HepG2 (cell line): Measurements from ENCODE around the gene CD207. TPM values are rescaled to one million over a fixed set of nuclear protein-coding genes. Genes with fewer than 3 reads are reported as not detected.

Source experiments
- AHR ChIP-seq: IDR thresholded peaks from 2 replicates; pipeline ENCODE4 v1.6.1; 2018; ENCODE audit warnings: missing genetic modification reagents, missing compliant biosample characterization
- EED ChIP-seq: sonication (generic); formaldehyde crosslinking; IDR thresholded peaks from 2 replicates; pipeline ENCODE4 v1.5.0; 2020; ENCODE audit warnings: mild to moderate bottlenecking, missing genetic modification reagents
- KDM4B ChIP-seq: sonication (generic); formaldehyde crosslinking; IDR thresholded peaks from 2 replicates; pipeline ENCODE4 v1.4.0; 2020; ENCODE audit warnings: missing genetic modification reagents
- NFIB ChIP-seq: sonication (generic); formaldehyde crosslinking; IDR thresholded peaks from 2 replicates; pipeline ENCODE4 v1.9.0; 2021; ENCODE audit warnings: missing genetic modification reagents, mild to moderate bottlenecking, borderline replicate concordance
- POLR2AphosphoS5 ChIP-seq: IDR thresholded peaks from 2 replicates; pipeline ENCODE4 v1.6.1; 2012; ENCODE audit warnings: low read depth, low read length
- SMAD3 ChIP-seq: sonication (generic); formaldehyde crosslinking; IDR thresholded peaks from 2 replicates; pipeline ENCODE4 v1.4.0; 2020; ENCODE audit warnings: missing genetic modification reagents
- SP2 ChIP-seq: sonication (generic); formaldehyde crosslinking; IDR thresholded peaks from 2 replicates; pipeline ENCODE4 v1.5.1; 2020; ENCODE audit warnings: mild to moderate bottlenecking, missing genetic modification reagents
- TRIM24 ChIP-seq: sonication (generic); formaldehyde crosslinking; IDR thresholded peaks from 2 replicates; pipeline ENCODE4 v1.8.0; 2022; ENCODE audit warnings: mild to moderate bottlenecking, missing genetic modification reagents
- ZNF138 ChIP-seq: sonication (generic); formaldehyde crosslinking; IDR thresholded peaks from 2 replicates; pipeline ENCODE4 v1.5.0; 2020; ENCODE audit warnings: mild to moderate bottlenecking, low read depth, missing genetic modification reagents
- ZNF451 ChIP-seq: sonication (generic); formaldehyde crosslinking; IDR thresholded peaks from 2 replicates; pipeline ENCODE4 v1.5.0; 2020; ENCODE audit warnings: mild to moderate bottlenecking, missing genetic modification reagents
- ZNF605 ChIP-seq: sonication (generic); formaldehyde crosslinking; IDR thresholded peaks from 2 replicates; pipeline ENCODE4 v1.8.0; 2022; ENCODE audit warnings: mild to moderate bottlenecking, missing genetic modification reagents
- ZNF724P ChIP-seq: sonication (generic); formaldehyde crosslinking; IDR thresholded peaks from 2 replicates; pipeline ENCODE4 v1.8.0; 2022; ENCODE audit warnings: missing genetic modification reagents, borderline replicate concordance
- ZNF746 ChIP-seq: sonication (generic); formaldehyde crosslinking; IDR thresholded peaks from 2 replicates; pipeline ENCODE4 v1.8.0; 2022; ENCODE audit warnings: mild to moderate bottlenecking, missing genetic modification reagents
- ZNF781 ChIP-seq: sonication (generic); formaldehyde crosslinking; IDR thresholded peaks from 2 replicates; pipeline ENCODE4 v1.5.1; 2020; ENCODE audit warnings: borderline replicate concordance, mild to moderate bottlenecking, missing genetic modification reagents; ENCODE audit errors: not compliant biosample characterization
- ZSCAN25 ChIP-seq: sonication (generic); formaldehyde crosslinking; IDR thresholded peaks from 2 replicates; pipeline ENCODE4 v1.8.0; 2022; ENCODE audit warnings: mild to moderate bottlenecking, missing genetic modification reagents
- polyA plus RNA-seq, 8 experiments: library from polyadenylated mRNA; depleted of rRNA in 3 of 8; stranded (reverse) in 7 of 8; unstranded in 1 of 8; fragments of >200 nt; fragmentation: Illumina TruSeq in 4 of 8; extraction: Trizol in 4 of 8; gene quantifications; 2 replicates each; pipeline versions ENCODE4 v1.2.1 to v1.2.3, GENCODE V29; 2011 to 2016; ENCODE audit warnings: low read depth in 4 of 8, missing spikeins in 1 of 8, mixed read lengths in 1 of 8; ENCODE audit not compliant: insufficient read depth in 1 of 8
- total RNA-seq, 5 experiments: library from RNA; depleted of rRNA; stranded (reverse); fragments of >200 nt; fragmentation: Illumina TruSeq; extraction: Trizol; gene quantifications; 2 replicates each; pipeline ENCODE4 v1.2.3, GENCODE V29; 2016; ENCODE audit warnings: low read depth in 1 of 5
- TF ChIP-seq, protein P1 (sequence below), 2 experiments: IDR thresholded peaks; 2 replicates each; pipeline ENCODE4 v1.6.1; 2011 to 2012; ENCODE audit warnings: low read length in 2 of 2, borderline replicate concordance in 1 of 2, low read depth in 1 of 2, mild to moderate bottlenecking in 1 of 2, moderate library complexity in 1 of 2
- TF ChIP-seq, protein P2 (sequence below): sonication (generic); formaldehyde crosslinking; IDR thresholded peaks from 2 replicates; pipeline ENCODE4 v1.5.1; 2020; ENCODE audit warnings: missing genetic modification reagents, mild to moderate bottlenecking, borderline replicate concordance
- TF ChIP-seq, protein P3 (sequence below): sonication (generic); formaldehyde crosslinking; IDR thresholded peaks from 2 replicates; pipeline ENCODE4 v1.5.0; 2020; ENCODE audit warnings: missing genetic modification reagents
- TF ChIP-seq, protein P4 (sequence below): sonication (generic); formaldehyde crosslinking; IDR thresholded peaks from 2 replicates; pipeline ENCODE4 v1.4.0; 2020; ENCODE audit warnings: mild to moderate bottlenecking, missing genetic modification reagents

The CD207 gene
- total and polyA plus RNA-seq, 2 of the 13 experiments (the other 11 are each of a cell fraction or from before 2014, with no cell fraction given), result 0.09 to 0.15 TPM

DNA sequence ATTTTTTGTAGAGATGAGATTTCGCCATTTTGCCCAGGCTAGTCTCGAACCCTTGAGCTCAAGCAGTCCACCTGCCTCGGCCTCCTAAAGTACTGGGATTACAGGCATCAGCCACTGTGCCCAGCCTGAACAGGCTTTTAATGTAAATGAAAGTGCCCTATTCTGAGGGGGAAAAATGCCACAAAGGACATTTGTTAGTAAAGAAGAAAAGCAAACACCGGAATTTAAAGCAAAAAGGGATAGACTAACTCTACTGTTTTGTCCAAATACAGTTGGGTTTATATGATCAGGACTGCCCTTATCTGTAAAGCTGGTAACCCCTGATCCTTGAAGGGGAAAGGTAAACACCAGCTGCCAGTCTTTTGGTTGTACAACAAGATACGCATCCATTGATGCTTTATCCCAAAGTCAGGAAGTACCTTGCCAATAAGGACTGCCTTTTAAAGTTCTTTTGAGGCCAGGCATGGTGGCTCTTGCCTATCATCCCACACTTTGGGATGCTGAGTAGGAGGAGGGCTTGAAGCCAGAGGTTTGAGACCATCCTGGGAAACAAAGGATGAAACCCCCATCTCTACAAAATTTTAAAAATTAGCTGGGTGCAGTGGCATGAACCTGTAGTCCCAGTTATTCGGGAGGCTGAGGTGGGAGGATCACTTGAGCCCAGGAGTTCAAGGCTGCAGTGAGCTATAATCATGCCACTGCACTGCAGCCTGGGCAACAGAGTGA, 28.4 kb downstream of the CD207 start (continued):
- TF ChIP-seq, protein P1, sequence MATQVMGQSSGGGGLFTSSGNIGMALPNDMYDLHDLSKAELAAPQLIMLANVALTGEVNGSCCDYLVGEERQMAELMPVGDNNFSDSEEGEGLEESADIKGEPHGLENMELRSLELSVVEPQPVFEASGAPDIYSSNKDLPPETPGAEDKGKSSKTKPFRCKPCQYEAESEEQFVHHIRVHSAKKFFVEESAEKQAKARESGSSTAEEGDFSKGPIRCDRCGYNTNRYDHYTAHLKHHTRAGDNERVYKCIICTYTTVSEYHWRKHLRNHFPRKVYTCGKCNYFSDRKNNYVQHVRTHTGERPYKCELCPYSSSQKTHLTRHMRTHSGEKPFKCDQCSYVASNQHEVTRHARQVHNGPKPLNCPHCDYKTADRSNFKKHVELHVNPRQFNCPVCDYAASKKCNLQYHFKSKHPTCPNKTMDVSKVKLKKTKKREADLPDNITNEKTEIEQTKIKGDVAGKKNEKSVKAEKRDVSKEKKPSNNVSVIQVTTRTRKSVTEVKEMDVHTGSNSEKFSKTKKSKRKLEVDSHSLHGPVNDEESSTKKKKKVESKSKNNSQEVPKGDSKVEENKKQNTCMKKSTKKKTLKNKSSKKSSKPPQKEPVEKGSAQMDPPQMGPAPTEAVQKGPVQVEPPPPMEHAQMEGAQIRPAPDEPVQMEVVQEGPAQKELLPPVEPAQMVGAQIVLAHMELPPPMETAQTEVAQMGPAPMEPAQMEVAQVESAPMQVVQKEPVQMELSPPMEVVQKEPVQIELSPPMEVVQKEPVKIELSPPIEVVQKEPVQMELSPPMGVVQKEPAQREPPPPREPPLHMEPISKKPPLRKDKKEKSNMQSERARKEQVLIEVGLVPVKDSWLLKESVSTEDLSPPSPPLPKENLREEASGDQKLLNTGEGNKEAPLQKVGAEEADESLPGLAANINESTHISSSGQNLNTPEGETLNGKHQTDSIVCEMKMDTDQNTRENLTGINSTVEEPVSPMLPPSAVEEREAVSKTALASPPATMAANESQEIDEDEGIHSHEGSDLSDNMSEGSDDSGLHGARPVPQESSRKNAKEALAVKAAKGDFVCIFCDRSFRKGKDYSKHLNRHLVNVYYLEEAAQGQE (IDR thresholded peaks at IDR 0.05; ENCODE audit: borderline replicate concordance in 1 of 2, low read depth in 1 of 2, low read length in 2 of 2), result no peak; a peak in 1 of 4 replicates
- TF ChIP-seq ZNF605 (CRISPR knock-in tag), result peak; percentile 75; the same call in 1 of the 2 replicates
- no peak for TF ChIP-seq NFIB (CRISPR knock-in tag)
- no peak; the same call in 1 of the 2 replicates for TF ChIP-seq AHR (CRISPR knock-in tag)
- peak; percentile 93 for TF ChIP-seq SMAD3
- TF ChIP-seq KDM4B (CRISPR knock-in tag), result no peak
- TF ChIP-seq, protein P2, sequence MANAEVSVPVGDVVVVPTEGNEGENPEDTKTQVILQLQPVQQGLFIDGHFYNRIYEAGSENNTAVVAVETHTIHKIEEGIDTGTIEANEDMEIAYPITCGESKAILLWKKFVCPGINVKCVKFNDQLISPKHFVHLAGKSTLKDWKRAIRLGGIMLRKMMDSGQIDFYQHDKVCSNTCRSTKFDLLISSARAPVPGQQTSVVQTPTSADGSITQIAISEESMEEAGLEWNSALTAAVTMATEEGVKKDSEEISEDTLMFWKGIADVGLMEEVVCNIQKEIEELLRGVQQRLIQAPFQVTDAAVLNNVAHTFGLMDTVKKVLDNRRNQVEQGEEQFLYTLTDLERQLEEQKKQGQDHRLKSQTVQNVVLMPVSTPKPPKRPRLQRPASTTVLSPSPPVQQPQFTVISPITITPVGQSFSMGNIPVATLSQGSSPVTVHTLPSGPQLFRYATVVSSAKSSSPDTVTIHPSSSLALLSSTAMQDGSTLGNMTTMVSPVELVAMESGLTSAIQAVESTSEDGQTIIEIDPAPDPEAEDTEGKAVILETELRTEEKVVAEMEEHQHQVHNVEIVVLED (CRISPR knock-in tag), result no peak
- no peak for TF ChIP-seq POLR2AphosphoS5
- TF ChIP-seq, protein P3, sequence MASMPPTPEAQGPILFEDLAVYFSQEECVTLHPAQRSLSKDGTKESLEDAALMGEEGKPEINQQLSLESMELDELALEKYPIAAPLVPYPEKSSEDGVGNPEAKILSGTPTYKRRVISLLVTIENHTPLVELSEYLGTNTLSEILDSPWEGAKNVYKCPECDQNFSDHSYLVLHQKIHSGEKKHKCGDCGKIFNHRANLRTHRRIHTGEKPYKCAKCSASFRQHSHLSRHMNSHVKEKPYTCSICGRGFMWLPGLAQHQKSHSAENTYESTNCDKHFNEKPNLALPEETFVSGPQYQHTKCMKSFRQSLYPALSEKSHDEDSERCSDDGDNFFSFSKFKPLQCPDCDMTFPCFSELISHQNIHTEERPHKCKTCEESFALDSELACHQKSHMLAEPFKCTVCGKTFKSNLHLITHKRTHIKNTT, result no peak
- TF ChIP-seq SP2 (CRISPR knock-in tag), result no peak
- TF ChIP-seq TRIM24 (CRISPR knock-in tag), result no peak
- peak; percentile 84; the same call in 1 of the 2 replicates for TF ChIP-seq ZNF746 (CRISPR knock-in tag)
- TF ChIP-seq, protein P4, sequence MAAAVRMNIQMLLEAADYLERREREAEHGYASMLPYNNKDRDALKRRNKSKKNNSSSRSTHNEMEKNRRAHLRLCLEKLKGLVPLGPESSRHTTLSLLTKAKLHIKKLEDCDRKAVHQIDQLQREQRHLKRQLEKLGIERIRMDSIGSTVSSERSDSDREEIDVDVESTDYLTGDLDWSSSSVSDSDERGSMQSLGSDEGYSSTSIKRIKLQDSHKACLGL, result no peak
- peak; percentile 72 for TF ChIP-seq ZSCAN25
- no peak for TF ChIP-seq EED (CRISPR knock-in tag)
- TF ChIP-seq ZNF451 (CRISPR knock-in tag), result no peak
- TF ChIP-seq ZNF724P (CRISPR knock-in tag), result 0 out of 2 replicates have a peak, but pooled peaks have one; percentile 80
- TF ChIP-seq ZNF781, result peak; percentile 46
- no peak for TF ChIP-seq ZNF138 (CRISPR knock-in tag)
